Mesothelial cell of epicardium (in vitro differentiated cells): ENCODE data around the gene SBNO1. TPM values are rescaled to one million over a fixed set of nuclear protein-coding genes. Genes with fewer than 3 reads are reported as not detected.
"Not testable (repeated sequence)": the region's sequence is repeated elsewhere in the genome, so short reads cannot be mapped to it uniquely, and the experiment has no call there.

ENCODE experiments used
- DNase-seq, 2 experiments: peaks; one replicate each; pipeline ENCODE4 v3.0.0; 2021; ENCODE audit warnings: low spot score in 2 of 2; ENCODE audit not compliant: unreplicated experiment in 2 of 2
- H3K27ac Mint-ChIP-seq: 2 replicates; pipeline ENCODE4 v1.8.0; 2021; ENCODE audit warnings: mixed read lengths
- H3K27me3 Mint-ChIP-seq: 2 replicates; pipeline ENCODE4 v1.8.0; 2021; ENCODE audit warnings: low read depth, mixed read lengths
- H3K36me3 Mint-ChIP-seq: 2 replicates; pipeline ENCODE4 v1.8.0; 2021; ENCODE audit warnings: mixed read lengths
- H3K4me1 Mint-ChIP-seq: 2 replicates; pipeline ENCODE4 v1.8.0; 2021; ENCODE audit warnings: mixed read lengths
- H3K4me3 Mint-ChIP-seq: 2 replicates; pipeline ENCODE4 v1.8.0; 2021; ENCODE audit warnings: mild to moderate bottlenecking, moderate library complexity, mixed read lengths
- H3K9me3 Mint-ChIP-seq: 2 replicates; pipeline ENCODE4 v1.8.0; 2021; ENCODE audit warnings: mixed read lengths
- total RNA-seq: library from RNA; stranded (reverse); gene quantifications from 3 replicates; pipeline ENCODE4 v1.2.1, GENCODE V29; 2021
- TF ChIP-seq, protein P1 (sequence below): fragments of 200-600 bp; sonication (generic); IDR thresholded peaks from one replicate; pipeline ENCODE4 v1.5.0; 2021; ENCODE audit warnings: antibody characterized with exemption; ENCODE audit not compliant: unreplicated experiment

Gene SBNO1
- total RNA-seq, 1 donor from 2014 or later = 38.0 TPM

DNA sequence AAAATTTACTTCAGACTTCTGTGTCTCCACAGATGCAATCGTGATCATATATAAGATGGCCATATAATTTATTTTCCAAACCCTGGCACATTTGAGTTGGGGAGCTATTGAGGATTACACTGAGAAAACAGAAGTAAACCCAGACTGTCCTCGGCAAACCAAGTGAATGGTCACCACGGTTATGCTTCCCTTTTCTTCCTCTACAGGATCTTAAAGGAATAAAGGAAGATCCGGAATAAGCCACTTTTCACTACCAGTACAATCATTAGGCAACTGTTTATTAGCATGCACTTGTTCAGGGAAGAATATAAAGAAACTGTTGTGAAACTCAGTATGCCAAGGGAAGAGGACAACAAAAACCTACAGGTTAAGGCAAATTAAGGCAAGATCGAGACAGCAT is 27.6 kb downstream of the SBNO1 start:
- DNase-seq = no peak
- TF ChIP-seq, protein P1, sequence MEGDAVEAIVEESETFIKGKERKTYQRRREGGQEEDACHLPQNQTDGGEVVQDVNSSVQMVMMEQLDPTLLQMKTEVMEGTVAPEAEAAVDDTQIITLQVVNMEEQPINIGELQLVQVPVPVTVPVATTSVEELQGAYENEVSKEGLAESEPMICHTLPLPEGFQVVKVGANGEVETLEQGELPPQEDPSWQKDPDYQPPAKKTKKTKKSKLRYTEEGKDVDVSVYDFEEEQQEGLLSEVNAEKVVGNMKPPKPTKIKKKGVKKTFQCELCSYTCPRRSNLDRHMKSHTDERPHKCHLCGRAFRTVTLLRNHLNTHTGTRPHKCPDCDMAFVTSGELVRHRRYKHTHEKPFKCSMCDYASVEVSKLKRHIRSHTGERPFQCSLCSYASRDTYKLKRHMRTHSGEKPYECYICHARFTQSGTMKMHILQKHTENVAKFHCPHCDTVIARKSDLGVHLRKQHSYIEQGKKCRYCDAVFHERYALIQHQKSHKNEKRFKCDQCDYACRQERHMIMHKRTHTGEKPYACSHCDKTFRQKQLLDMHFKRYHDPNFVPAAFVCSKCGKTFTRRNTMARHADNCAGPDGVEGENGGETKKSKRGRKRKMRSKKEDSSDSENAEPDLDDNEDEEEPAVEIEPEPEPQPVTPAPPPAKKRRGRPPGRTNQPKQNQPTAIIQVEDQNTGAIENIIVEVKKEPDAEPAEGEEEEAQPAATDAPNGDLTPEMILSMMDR = no peak
- no peaks in the 10 kb centered on the region for H3K4me1 Mint-ChIP-seq
- H3K27me3 Mint-ChIP-seq = no peaks in the 10 kb centered on the region
- H3K4me3 Mint-ChIP-seq = no peak overlapping the region
- H3K36me3 Mint-ChIP-seq = peaks cover 37% of the 10 kb centered on the region
- no peaks in the 10 kb centered on the region for H3K9me3 Mint-ChIP-seq
- no peak overlapping the region for H3K27ac Mint-ChIP-seq

DNA sequence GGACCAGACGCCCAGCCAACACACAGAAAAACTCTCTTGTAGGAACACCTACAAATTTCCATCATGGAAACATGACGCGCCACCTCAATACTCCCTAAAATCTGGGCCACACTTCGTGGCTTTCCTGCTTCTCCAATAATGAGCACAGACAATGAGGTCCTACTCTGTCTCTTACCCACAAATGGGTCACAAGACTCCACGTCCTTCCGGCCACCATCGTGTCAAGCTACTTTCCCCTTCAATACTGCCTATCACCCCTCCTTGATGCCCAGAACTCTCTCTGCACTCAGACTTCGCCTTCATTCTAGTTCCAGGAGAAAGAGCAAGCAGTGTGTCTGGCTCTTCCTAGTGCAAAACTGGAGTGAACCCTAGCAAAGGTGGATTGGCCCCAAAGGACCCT is 28.1 kb downstream of the SBNO1 start:
- Mint-ChIP-seq H3K4me1 (no peaks in the 10 kb centered on the region), H3K27me3 (no peaks in the 10 kb centered on the region), H3K36me3 (peaks cover 39% of the 10 kb centered on the region), H3K27ac (no peak overlapping the region), H3K9me3 (no peaks in the 10 kb centered on the region), H3K4me3 (no peak overlapping the region)
- TF ChIP-seq, protein P1 = no peak
- no peak for DNase-seq

- TF ChIP-seq, protein P1 = no peak
- Mint-ChIP-seq H3K36me3 (peaks cover 36% of the 10 kb centered on the region), H3K4me1 (no peaks in the 10 kb centered on the region), H3K27me3 (no peaks in the 10 kb centered on the region), H3K27ac (no peak overlapping the region), H3K4me3 (no peak overlapping the region), H3K9me3 (no peaks in the 10 kb centered on the region)
- DNase-seq = no peak
These were observed 29.2 kb downstream of the SBNO1 start for GRCh38 chr12:123335490-123335889.

- Mint-ChIP-seq H3K36me3 (peaks cover 36% of the 10 kb centered on the region), H3K27me3 (no peaks in the 10 kb centered on the region), H3K9me3 (no peaks in the 10 kb centered on the region), H3K27ac (no peak overlapping the region), H3K4me3 (no peak overlapping the region), H3K4me1 (no peaks in the 10 kb centered on the region)
- TF ChIP-seq, protein P1 = no peak
- DNase-seq = no peak
These were observed 34.8 kb downstream of the SBNO1 start for GRCh38 chr12:123329799-123330198.

GRCh38 chr12:123319826-123320225 is 44.8 kb downstream of the SBNO1 start:
- DNase-seq = no peak
- H3K27ac Mint-ChIP-seq = no peak overlapping the region
- no peaks in the 10 kb centered on the region for H3K27me3 Mint-ChIP-seq
- TF ChIP-seq, protein P1 = no peak
- peaks cover 35% of the 10 kb centered on the region for H3K36me3 Mint-ChIP-seq
- no peaks in the 10 kb centered on the region for H3K9me3 Mint-ChIP-seq
- H3K4me1 Mint-ChIP-seq = no peaks in the 10 kb centered on the region
- no peak overlapping the region for H3K4me3 Mint-ChIP-seq

- TF ChIP-seq, protein P1 = no peak
- H3K27ac Mint-ChIP-seq = no peak overlapping the region
These were observed 45.4 kb downstream of the SBNO1 start for GRCh38 chr12:123319273-123319672.

GRCh38 chr12:123313046-123313445 is 51.6 kb downstream of the SBNO1 start:
- not testable (repeated sequence) for H3K4me1 Mint-ChIP-seq, H3K27me3 Mint-ChIP-seq, H3K4me3 Mint-ChIP-seq, DNase-seq, H3K9me3 Mint-ChIP-seq, H3K27ac Mint-ChIP-seq
- peaks cover 36% of the 10 kb centered on the region for H3K36me3 Mint-ChIP-seq

More at GRCh38 chr12:123319273-123319672, 45.4 kb downstream of the SBNO1 start:
- no peak for DNase-seq
- Mint-ChIP-seq H3K27me3 (no peaks in the 10 kb centered on the region), H3K4me3 (no peak overlapping the region), H3K9me3 (no peaks in the 10 kb centered on the region), H3K36me3 (peaks cover 35% of the 10 kb centered on the region), H3K4me1 (no peaks in the 10 kb centered on the region)
